ENCODE results near the gene GAS2L2. TPM values are rescaled to one million over a fixed set of nuclear protein-coding genes. Genes with fewer than 3 reads are reported as not detected.
A peak's percentile ranks its signal among the peaks of the same experiment; 100 is the strongest.

Gene GAS2L2
- total and polyA plus RNA-seq, 2 of the 8 experiments (the other 6 are each of a cell fraction or from before 2014, with no cell fraction given), result 0.09 to 0.13 TPM

DNA sequence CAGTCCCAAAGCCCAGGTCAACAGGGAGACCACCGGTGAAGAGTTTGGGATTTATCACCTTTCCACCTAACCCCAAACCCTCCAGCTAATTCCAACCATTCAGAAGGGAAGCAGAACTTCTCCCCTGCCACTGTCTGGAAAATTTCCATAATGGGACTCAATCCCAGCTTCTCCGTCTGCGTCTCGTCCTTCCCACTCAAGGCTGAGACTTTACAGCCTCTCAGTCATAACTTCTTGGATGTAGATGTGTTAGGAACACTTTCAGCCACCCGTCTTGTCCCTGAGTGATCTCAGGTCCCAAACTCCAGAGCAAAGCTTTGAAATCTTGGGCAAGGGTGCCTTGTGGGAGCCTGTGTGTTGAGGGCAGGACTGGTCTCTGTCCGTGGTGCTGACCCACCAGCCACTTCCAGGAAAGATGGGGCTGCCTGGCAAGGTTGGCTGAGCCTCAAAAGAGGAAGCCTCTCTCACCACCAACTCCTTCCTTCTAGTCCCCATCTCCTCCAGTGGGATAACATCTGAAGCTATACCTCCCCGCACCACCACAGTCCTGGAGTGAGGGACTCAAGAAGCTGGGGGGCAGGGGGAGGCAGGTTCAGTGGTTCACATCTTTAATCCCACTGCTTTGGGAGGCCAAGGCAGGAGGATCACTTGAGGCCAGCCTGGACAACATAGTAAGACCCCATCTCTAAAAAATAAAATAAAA, 9.3 kb downstream of the GAS2L2 start (continued):
- TF ChIP-seq CTCF (IDR thresholded peaks at IDR 0.05; ENCODE audit: control extremely low read depth in 1 of 3, insufficient read depth in 1 of 3, low read depth in 1 of 3, low read length in 3 of 3), result no peak
- TF ChIP-seq, protein P1, sequence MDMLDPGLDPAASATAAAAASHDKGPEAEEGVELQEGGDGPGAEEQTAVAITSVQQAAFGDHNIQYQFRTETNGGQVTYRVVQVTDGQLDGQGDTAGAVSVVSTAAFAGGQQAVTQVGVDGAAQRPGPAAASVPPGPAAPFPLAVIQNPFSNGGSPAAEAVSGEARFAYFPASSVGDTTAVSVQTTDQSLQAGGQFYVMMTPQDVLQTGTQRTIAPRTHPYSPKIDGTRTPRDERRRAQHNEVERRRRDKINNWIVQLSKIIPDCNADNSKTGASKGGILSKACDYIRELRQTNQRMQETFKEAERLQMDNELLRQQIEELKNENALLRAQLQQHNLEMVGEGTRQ (IDR thresholded peaks at IDR 0.05; ENCODE audit: low read length), result no peak
- TF ChIP-seq HDAC2 (IDR thresholded peaks at IDR 0.05; ENCODE audit: borderline replicate concordance in 1 of 2, low read depth in 2 of 2, low read length in 2 of 2), result peak in 1 of 2 experiments; percentile 42; a peak in 1 of 4 replicates
- peak; percentile 63 to 65; a peak in 1 of 4 replicates for TF ChIP-seq SIN3A (conservative IDR thresholded peaks at IDR 0.05 in 1 of 2, IDR thresholded peaks at IDR 0.05 in 1 of 2; ENCODE audit: low read depth in 1 of 2, low read length in 2 of 2)
- no peak for TF ChIP-seq YY1 (IDR thresholded peaks at IDR 0.05; ENCODE audit: low read depth, low read length)
- TF ChIP-seq SAP30 (IDR thresholded peaks at IDR 0.05; ENCODE audit: insufficient read depth, insufficient replicate concordance, low read length), result no peak
